ENCODE results near the gene CISD1.

- TF ChIP-seq CTCF (IDR thresholded peaks at IDR 0.05) (no peak), EP300 (IDR thresholded peaks at IDR 0.05) (no peak), POLR2A (IDR thresholded peaks at IDR 0.05) (no peak)
Observed at GRCh38 chr10:58264780-58265179, 4.2 kb upstream of the CISD1 start.
